Measurements from ENCODE around the gene IFNK.

Gene IFNK

DNA sequence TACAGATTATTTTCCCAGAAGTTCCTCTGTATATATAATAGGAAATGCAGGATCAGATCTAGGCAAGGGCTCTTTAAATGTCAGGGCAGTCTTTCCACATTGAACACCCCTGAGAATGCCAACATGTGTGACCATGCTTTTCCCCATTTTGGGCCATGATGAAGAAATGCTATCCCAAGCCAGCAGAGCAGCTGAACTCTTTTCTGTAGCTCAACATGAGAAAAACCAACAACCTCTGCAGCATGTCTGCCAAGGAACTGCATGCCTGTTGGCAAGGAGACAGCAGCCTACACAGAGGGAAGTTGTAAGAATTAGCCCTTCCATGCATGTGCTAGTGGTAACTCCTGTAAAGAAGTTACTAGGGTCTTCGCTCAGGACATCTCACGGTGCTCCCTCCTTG is 9.5 kb upstream of the IFNK start:
- no peak for DNase-seq

DNA sequence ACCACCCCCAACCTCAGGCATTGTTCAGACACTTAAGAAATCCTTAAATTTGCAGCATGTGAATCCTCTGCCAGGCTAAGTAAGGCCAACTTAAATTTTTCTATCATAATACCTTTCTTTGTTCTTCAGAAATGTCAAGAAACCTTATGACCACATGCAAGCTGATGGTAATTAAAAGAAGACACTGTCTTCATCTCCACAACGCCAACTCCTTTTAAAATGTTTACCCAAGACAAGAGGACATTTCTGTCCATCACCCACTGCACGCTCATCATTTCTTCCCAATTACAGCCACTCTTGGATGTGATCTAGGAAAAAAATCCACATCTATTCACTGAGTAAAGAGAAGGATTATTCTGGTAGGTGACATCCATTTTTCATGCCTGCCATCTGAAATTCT is 6.1 kb upstream of the IFNK start:
- DNase-seq: no peak

DNA sequence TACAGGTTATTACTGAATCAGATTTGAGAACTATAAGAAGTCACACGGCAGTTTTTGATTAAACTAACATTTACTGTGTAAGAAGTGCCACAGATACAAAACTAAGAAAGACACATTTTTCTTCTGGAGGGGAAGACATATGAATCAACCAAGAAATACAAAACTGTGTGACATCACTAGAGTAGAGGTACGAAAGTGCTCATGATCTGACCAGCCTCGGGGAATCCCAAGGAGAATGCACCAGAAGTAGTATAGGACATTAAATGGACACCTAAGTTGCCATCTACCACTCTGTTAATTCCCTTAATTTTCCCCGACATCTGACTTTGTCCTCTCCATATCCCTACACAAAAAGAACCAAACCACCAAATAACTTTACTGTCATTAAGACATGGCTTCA is 5.3 kb upstream of the IFNK start:
- no peak for DNase-seq

DNA sequence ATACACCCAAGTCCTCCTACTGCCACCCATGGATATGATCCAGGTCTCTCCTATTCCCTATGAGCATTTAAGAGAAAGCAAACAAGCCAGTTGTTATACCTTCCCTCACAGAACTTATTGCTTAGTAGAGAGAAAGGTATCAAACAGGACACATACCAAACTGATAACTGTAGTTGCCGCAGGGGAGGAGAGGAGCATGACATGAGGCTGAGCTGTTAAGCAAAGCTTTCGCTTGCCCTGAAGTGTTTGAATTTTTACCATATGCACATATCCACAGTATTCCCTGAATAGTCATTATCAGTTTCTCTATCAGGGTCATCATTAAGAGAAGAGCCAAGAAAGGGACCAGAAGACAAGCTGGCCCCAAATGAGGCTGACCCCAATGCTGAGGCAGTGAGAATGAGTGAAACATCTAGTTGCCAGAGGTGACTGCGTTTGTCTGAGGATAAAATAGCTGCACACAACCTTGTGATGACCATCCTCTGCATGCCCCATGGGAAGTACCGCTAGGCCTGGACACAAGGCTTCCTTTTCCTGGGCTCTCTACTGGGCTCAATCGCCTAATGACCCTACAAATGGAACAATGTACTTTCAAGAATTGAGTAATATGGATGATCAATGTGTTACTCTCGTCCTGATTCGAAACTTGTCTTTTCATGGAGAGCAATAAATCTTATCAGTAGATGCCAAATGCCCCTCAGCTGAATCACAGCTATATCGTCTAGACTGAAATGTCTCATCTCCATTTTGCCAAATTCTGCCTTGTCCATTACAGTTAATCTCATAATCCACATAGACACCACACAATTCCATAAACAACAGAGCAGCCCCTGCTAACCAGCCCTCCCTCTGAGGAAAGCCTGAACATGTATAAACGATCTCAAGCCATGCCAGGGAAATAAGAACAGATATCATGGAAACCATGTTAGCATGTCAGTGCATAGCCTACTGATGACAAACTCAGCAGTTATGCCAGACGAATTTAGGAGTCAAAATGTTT is 4.3 kb upstream of the IFNK start:
- peak; percentile 77 for DNase-seq

DNA sequence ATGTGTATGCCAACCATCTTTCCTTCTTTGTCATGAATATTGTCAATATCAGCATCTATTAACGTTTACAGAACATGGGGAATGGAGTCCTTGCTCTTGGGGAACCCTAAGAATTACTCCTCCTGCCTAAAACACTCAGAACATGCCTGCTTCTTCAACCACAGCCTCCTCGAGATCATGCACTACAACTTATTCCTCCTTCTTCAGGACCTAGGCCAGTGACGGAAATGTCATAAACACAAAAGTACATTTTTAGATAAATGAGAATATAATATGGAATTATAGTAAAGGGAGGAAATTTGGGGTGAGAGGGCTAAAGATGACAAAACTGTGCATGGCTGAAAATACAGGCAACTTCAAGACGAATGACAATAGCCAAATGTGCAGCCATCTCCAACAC is 3.1 kb upstream of the IFNK start:
- DNase-seq: no peak

DNA sequence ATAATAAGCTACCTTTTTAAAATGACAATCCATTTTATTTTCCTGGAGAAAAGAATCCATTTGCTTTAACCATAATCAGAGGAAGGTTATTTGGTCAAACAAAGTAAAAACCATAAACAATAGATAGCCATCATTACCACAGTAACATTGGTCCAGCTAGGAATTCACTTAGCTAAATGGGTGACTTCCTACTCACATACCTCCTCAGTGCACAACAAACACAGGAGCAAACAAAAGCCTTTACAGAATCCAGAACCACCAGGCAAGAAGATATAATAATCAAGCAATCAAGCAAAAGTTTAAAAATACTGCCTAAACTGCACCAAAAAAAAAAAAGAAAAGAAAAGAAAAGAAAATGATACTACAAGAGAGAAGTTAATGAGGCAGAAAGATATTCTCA is 949 bp upstream of the IFNK start:
- no peak for DNase-seq

DNA sequence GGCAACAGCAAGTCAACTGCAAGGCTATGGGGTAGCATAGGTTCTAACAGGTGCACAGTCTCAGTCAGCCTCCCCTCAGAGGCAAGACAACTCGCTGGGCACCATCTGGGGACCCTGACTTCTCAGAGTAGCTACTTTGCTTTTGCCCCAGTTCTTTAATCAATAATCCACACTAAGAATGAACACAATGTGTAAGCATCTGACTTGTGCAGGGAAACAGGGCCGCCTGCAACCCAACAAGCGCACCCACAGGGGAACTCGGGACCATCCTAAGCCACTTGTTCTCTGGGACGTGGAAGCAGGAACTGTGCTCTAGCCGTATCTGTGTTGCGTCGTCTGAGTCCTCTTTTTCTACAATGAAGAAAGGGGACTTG is 3.6 kb downstream of the IFNK start:
- no peak for DNase-seq

DNA sequence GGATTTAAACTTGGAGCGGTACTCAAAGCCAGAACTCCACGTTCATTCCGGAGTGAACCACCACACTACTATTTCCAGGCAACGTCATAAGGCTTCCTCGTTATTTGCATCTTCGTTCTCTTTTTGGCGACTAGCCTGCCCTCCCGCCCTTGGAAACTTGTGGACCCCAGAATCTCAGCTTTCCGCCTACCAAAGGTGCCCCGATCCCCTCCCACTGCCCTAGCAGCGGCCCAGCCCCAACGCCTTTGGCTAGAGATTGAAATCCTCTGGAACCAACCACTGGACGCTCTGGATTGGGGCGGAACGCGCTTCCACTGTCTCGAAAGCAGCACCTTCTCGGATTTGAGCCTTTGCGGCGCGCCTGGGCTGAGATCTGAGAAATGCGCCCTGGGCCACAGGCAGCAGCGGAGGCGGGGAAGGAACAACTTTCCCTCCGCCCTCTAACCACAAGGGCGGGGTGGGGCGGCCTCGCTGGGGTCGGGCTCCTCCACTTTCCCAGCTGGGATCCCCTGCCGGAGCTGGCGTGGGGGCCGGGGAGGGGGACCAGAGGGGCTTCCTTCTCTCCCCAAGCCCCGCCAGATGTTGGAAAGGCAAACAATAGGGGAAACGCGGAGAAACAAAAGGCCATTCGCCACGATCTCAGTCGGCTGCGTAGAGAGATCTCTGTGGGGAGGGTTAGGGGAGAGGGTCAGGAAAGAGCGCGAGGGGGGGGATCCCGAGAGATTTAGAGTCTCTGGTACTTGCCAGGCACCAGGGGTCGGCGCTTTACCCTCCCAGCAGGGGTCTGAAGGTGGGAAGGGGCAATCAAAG is 4.2 kb downstream of the IFNK start:
- DNase-seq: peak; percentile 96

DNA sequence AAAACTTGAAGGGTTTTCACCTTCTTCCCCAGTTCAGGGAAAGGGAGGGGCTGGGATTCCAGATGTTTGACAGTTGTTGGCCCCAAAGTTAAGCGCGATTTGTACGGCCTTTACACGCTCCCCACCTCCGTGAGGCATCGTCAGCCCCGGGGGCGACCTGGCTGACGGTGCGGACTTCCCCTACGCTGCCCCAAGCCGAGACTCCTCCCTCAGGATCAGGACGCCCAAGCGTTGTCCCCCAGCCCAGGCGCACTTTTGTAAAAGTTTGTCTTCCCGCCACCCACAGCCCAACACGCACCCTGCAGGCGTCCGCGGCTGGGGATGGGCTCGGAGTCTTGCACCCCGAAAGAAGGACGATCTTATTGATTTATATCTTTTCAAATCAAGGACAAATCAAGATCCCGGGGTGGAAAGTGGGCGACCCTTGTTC is 4.8 kb downstream of the IFNK start:
- peak; percentile 85 for DNase-seq

DNA sequence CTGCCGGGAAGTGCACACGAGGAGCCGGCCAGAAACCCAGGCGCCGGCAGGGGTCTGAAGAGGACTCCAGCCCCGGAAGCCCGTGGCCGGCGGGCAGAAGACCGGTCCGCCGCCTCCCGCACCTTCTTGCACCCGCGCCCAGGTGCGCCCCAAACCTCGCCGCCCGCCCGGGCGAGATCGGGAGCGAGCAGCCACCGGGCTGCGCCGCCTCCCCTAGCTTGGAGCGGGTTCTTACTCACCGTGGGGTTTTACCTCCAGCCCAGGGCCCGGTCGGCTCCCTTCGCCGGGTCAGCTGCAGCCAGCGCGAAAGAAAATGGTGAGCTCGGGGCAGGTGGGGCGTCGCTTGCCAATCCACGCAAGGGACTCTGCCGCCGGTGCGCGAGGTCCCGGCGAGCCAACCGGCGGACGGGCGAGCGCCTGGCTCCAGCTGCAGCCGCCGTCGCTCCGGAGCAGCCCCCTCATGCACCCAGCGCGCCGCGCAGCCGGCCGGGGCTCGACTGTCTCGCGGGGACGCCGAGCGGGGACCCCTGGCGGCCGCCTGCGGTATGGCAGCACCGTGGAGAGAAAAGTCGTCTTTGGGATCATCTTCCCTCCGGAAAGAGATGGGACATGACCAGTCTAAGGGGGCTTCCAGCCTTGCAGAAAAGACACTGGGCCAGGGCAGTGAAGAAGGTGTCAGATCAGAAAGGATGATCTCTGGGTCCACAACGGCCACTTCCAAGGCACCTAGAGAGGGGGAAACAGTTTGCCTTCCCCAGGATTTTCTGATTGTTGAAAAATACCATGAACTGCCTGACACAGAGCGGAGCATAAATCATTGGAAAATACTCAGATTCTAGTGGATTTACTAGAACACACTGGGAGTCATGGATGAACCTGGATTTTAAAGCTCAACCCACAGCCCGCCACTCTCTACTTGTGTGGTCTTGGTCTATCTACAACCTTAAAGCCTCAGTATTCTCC is 5.5 kb downstream of the IFNK start, which contains the start of gene MOB3B:
Gene MOB3B (minus strand): TSS at position 499 of the 963 bp plus-strand sequence. CDS start 74,264 bp downstream, outside the sequence.
- DNase-seq: peak; percentile 92

DNA sequence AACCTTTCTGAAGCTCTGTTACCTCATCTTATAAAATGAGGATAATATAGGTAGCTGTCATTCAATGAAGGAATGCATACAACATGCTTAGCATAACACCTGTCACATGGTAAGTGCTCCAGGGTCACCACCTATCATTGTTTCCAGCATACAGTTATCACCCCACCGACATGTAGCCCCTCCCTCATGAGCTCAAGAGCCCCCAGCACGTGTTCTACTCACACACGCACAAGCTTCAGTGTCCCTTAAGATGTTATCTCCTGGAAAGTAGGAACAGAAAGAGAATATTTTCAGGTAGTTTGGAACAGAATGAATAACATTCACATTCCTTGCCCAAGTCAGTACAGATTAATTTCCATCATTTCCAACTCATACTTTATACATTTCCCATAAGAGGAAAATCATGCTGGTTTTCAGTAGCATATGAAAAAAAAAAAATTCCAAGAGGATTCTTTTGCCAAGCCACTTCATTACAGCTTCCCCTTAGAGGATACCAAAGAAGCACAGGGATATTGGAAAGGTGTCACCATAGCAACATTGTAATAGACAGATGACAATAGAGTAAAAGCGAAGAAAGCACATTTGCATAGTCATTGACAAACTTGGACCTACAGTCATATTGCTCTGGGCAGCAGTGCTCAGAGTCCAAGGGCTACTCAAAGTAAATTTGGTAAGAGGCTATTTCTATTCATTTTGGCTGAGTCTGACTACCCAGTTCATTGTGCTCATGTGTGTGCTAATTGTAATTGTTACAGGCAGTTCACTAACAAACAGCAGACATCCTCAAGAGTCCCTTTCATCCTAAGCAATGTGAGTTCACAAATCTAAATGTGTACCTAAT is 7.0 kb downstream of the IFNK start:
- no peak for DNase-seq

DNA sequence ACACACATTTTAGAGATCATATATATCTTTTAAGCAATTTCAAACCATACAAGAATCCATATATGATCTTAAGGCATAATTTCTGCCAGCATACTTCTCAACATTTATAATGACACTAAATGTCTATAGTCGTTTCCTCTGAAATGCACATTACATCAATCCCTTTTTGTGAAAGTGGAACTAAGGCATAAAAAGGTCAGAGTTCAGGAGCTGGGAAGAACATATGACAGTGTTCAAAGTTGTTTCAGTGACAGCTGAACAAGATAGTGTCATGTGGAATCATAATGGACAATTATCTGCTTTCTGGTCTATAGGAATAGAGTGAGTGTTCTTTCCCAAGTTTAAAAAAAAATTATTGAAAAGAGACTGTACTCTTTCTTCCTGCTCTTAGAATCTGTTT is 8.0 kb downstream of the IFNK start:
- no peak for DNase-seq

DNA sequence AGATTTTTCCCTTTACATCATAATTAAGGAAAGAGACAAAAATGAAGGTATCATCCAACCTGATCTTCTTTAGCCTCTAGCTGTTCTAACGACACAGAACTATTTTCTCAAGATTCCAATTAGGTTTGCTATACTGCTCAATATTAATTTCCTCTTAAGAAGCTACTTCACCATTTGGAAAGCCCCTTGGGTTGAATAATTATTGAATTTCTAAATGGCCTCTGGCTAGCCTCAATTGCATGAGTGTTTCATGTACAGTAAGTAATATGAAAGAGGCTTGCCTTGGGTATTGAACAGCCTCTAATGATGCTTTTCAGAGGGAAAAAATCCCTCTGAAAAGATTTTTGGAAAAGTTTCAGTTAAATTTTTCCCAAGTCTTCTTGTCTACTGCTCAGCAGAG is 9.2 kb downstream of the IFNK start:
- no peak for DNase-seq

DNA sequence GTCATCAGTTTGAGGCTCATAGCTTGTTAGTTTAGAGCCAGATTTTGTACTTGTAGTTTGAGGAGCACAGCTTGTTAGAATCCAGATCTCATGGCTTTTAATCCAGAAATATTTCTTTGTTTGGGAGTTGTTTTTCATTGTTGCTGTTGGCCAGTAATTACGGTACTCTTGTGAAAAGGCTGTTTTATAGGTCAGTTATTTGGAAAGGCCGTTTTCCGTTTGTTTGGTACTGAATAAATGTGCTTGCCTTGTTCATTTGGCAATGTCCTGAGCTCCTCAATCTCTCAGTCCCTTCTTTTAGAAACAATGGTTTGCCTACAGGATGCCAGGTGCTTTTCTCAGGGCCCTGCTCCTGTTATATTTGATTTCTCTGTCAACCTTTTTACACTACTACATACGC is 10.0 kb downstream of the IFNK start:
- no peak for DNase-seq

DNA sequence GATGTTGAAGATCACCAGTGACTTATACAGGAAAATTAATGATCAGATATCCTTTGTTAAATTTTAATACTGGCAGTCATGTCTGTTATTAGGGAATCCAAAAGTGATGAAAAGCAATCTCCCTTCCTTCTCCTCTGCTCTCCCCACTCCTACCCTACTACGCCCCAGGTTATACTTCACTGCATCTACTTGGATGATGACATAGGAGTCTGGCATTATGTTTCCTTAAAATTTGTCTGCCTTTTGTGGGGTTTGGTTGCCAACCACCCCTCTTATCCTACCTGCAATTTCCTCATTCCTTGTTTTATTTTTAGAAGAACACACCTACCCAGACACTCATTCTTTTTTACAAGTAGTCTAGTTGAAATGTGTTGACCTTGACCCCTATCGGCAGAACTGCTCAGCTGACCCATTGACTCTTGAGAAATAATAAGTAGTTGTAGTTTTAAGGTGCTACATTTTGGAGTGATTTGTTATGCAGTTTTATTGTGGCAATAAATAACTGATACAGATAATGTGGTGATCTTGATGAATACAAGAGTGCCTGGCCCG is 10.6 kb downstream of the IFNK start:
- no peak for DNase-seq

DNA sequence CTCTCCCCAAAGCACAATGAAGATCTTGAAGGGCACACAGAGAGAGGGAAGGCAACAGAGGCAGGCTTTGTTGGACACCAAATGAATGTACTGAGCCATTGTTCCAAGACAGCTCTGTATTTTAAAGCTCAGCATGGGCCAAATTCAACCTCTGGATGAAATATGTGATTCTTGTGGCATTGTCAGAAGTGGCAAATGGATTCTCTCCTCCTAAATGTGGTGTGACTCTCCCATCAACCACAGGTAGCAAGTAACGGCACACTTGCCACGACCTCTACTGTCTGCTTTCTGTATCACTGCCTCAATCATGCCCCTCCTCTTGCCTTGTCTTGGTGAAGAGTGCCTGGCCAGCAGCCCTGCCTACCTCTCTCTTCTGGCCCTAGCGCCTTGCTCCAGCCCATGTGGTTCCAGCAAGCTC is 11.6 kb downstream of the IFNK start:
- DNase-seq: peak; percentile 74

DNA sequence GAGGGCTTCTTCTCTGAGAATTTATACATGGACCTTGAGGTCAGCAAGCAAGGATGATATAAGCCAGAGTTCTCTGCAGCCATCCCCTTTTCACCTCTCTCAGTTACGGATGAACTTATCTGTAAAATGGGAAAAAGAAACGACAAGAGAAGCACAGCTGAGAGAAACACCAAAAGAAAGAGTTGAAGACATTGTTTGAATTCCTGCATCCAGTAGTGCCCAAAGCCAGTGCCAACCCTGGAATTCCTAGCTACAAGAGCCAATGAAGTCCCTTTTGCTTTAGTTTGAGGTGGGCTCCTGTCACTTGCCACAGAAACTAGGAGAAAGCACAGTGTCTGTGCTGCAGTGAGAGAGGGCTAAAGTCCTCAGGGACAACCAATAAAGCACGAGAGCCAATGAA is 12.1 kb downstream of the IFNK start:
- no peak for DNase-seq

DNA sequence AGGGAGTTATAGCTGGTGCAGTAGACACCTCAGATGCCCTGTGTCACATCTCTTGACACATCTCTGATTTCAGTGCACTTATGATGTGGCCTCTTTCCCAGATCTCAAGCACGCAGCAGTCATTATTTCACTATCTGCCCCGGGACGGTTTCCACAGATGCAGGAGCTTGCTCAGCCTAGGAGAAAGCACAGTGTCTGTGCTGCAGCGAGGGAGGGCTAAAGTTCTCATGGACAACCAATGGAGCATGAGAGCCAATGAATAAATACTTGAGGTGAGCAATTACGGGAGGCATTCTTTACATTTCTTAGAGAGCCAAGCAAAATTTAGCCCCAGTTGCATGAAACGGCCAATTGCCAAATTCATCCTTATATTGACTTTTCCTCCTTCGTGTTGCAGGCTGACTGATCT is 12.9 kb downstream of the IFNK start:
- peak; percentile 60 for DNase-seq

DNA sequence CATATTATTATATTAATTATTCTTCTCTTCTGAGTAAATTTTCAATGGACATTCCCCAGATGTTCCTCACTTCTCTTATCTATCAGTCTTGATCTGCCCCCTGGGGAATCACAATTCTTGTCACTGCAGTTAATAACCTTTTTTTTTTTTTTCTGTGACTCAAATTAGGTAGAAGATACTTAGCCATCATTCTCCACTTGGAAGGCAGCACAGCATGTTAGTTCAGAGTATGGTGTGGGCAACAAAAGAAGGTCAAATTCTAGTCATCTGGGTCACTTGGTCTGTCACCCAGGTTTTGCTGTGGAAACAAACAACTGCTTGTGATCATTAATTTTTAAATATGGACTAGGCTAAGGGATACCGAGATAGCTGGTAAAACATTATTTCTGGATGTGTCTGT is 13.7 kb downstream of the IFNK start:
- no peak for DNase-seq

DNA sequence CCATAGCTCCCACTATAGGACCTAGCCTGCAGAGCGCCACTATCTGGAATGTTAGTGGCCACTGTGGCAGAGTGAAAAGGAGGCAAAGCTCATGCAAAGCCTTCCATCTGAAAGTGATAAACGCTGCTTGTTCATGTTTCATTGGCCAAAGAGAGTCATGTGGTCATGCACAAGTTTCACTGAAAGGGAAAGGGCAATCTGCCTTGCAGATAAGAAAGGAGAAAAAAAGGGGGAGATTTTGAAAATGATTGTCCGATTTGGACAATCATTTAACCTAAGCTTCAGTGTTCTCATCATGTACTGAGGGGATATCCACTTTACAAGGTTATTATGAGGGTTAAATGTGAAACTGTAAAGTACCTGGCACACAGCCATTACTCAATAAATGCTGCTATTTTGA is 14.6 kb downstream of the IFNK start:
- DNase-seq: no peak

Data from islet precursor cell (in vitro differentiated cells).